ENCODE results near the gene AMER3. TPM values are rescaled to one million over a fixed set of nuclear protein-coding genes. Genes with fewer than 3 reads are reported as not detected.

Gene AMER3
- total and polyA plus RNA-seq, 4 donors = not detected

- no peak for TF ChIP-seq REST (IDR thresholded peaks at IDR 0.05)
- no peak for TF ChIP-seq CTCF (IDR thresholded peaks at IDR 0.05; ENCODE audit: low read depth, low read length, missing input control)
- TF ChIP-seq NR2F2 (IDR thresholded peaks at IDR 0.05) = no peak
These were observed 30.9 kb upstream of the AMER3 start (continued) for GRCh38 chr2:130724455-130724854.

- H3K9ac ChIP-seq (ENCODE audit: low read depth in 1 of 2, low read length in 2 of 2) = no peak overlapping the region
- no peaks in the 10 kb centered on the region for H3K36me3 ChIP-seq (ENCODE audit: control insufficient read depth in 4 of 4, insufficient read depth in 3 of 4, low read depth in 1 of 4, low read length in 3 of 4)
- H3K9me3 ChIP-seq (ENCODE audit: control insufficient read depth in 4 of 4, low read length in 3 of 4) = peaks cover 0 to 4% (median 0%) of the 10 kb centered on the region in 4 donors
- no peak overlapping the region for H3K27ac ChIP-seq (ENCODE audit: low read depth in 1 of 2, low read length in 2 of 2)
- H3K4me3 ChIP-seq (ENCODE audit: low read depth in 1 of 3, low read length in 3 of 3) = peak overlapping the region in 1 of 3 donors; percentile 49
- H3K27me3 ChIP-seq (ENCODE audit: control insufficient read depth in 4 of 4, insufficient read depth in 4 of 4, low read length in 3 of 4) = peaks cover 0 to 15% (median 6%) of the 10 kb centered on the region in 4 donors
- DNase-seq (ENCODE audit: low spot score) = no peak
- TF ChIP-seq SP1 (IDR thresholded peaks at IDR 0.05) (no peak), NR2F2 (IDR thresholded peaks at IDR 0.05) (no peak), FOXA2 (IDR thresholded peaks at IDR 0.05) (no peak), HNF4G (IDR thresholded peaks at IDR 0.05) (no peak), REST (IDR thresholded peaks at IDR 0.05) (no peak), EGR1 (IDR thresholded peaks at IDR 0.05; ENCODE audit: low read depth in 2 of 2) (no peak)
- peaks cover 0 to 3% (median 0%) of the 10 kb centered on the region in 4 donors for H3K4me1 ChIP-seq (ENCODE audit: control insufficient read depth in 4 of 4, insufficient read depth in 4 of 4, low read length in 3 of 4)
- 20% methylated on average over 20 of the region's 20 CpGs for WGBS
These were observed 28.6 kb upstream of the AMER3 start for GRCh38 chr2:130726614-130727180.

GRCh38 chr2:130727286-130727924 lies 27.9 kb upstream of the AMER3 start:
- no peak overlapping the region for H3K9ac ChIP-seq (ENCODE audit: low read depth in 1 of 2, low read length in 2 of 2)
- H3K9me3 ChIP-seq (ENCODE audit: control insufficient read depth in 4 of 4, low read length in 3 of 4) = no peaks in the 10 kb centered on the region
- H3K27ac ChIP-seq (ENCODE audit: low read depth in 1 of 2, low read length in 2 of 2) = no peak overlapping the region
- WGBS = 4% methylated on average over 48 of the region's 48 CpGs
- H3K27me3 ChIP-seq (ENCODE audit: control insufficient read depth in 4 of 4, insufficient read depth in 4 of 4, low read length in 3 of 4) = peaks cover 0 to 15% (median 6%) of the 10 kb centered on the region in 4 donors
- no peaks in the 10 kb centered on the region for H3K36me3 ChIP-seq (ENCODE audit: control insufficient read depth in 4 of 4, insufficient read depth in 3 of 4, low read depth in 1 of 4, low read length in 3 of 4)
- DNase-seq (ENCODE audit: low spot score) = peak; percentile 55
- peaks cover 0 to 3% (median 0%) of the 10 kb centered on the region in 4 donors for H3K4me1 ChIP-seq (ENCODE audit: control insufficient read depth in 4 of 4, insufficient read depth in 4 of 4, low read length in 3 of 4)
- H3K4me3 ChIP-seq (ENCODE audit: low read depth in 1 of 3, low read length in 3 of 3) = peak overlapping the region in 2 of 3 donors; percentile 2 to 49
- TF ChIP-seq FOXA2 (IDR thresholded peaks at IDR 0.05) (no peak), CTCF (IDR thresholded peaks at IDR 0.05; ENCODE audit: low read depth, low read length, missing input control) (no peak), HNF4A (conservative IDR thresholded peaks at IDR 0.05) (no peak), HNF4G (IDR thresholded peaks at IDR 0.05) (no peak), SP1 (IDR thresholded peaks at IDR 0.05) (no peak), YY1 (IDR thresholded peaks at IDR 0.05) (no peak), REST (IDR thresholded peaks at IDR 0.05) (no peak), MAX (IDR thresholded peaks at IDR 0.05) (no peak), JUND (IDR thresholded peaks at IDR 0.05) (no peak)

All from liver (tissue), 9 donors.